ENCODE measurements around the gene XRCC1. TPM values are rescaled to one million over a fixed set of nuclear protein-coding genes. Genes with fewer than 3 reads are reported as not detected.
A peak's percentile ranks its signal among the peaks of the same experiment; 100 is the strongest.

The XRCC1 gene
- total and polyA plus RNA-seq, 9 of the 15 experiments (the other 6 are each of a cell fraction or from before 2014, with no cell fraction given): 1.5 to 36.9 (median 24.9) TPM

- peak; percentile 35; the same call in 1 of the 2 replicates for TF ChIP-seq BCOR (IDR thresholded peaks at IDR 0.05)
- TF ChIP-seq SIX5 (IDR thresholded peaks at IDR 0.05; ENCODE audit: borderline replicate concordance in 1 of 2, insufficient read depth in 1 of 2, low read depth in 1 of 2, low read length in 2 of 2): no peak
- no peak for TF ChIP-seq TEAD4 (IDR thresholded peaks at IDR 0.05; ENCODE audit: low read length)
- TF ChIP-seq TEAD4 (CRISPR knock-in tag; IDR thresholded peaks at IDR 0.05; ENCODE audit: borderline replicate concordance): no peak
- TF ChIP-seq MCM2 (IDR thresholded peaks at IDR 0.05; ENCODE audit: low read depth): no peak
- 0 out of 2 replicates have a peak, but pooled peaks have one; percentile 49 for TF ChIP-seq DMBX1 (CRISPR knock-in tag; IDR thresholded peaks at IDR 0.05; ENCODE audit: borderline replicate concordance)
- no peak for TF ChIP-seq ZNF766 (CRISPR knock-in tag; conservative IDR thresholded peaks at IDR 0.05)
- TF ChIP-seq, protein P1, sequence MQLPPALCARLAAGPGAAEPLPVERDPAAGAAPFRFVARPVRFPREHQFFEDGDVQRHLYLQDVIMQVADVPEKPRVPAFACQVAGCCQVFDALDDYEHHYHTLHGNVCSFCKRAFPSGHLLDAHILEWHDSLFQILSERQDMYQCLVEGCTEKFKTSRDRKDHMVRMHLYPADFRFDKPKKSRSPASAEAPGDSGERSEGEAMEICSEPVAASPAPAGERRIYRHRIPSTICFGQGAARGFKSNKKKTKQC (CRISPR knock-in tag; IDR thresholded peaks at IDR 0.05): 0 out of 2 replicates have a peak, but pooled peaks have one; percentile 48
- TF ChIP-seq KAT2B (IDR thresholded peaks at IDR 0.05; ENCODE audit: low read depth, low read length): no peak
- no peak for TF ChIP-seq ZNF76 (CRISPR knock-in tag; IDR thresholded peaks at IDR 0.05; ENCODE audit: borderline replicate concordance)
- no peak for TF ChIP-seq NFE2 (IDR thresholded peaks at IDR 0.05; ENCODE audit: low read depth)
- no peak for TF ChIP-seq EWSR1 (IDR thresholded peaks at IDR 0.05; ENCODE audit: borderline replicate concordance, low read depth, partially characterized antibody)
- no peak for TF ChIP-seq ESRRB (CRISPR knock-in tag; IDR thresholded peaks at IDR 0.05; ENCODE audit: borderline replicate concordance)
- TF ChIP-seq HMGN3 (IDR thresholded peaks at IDR 0.05; ENCODE audit: borderline replicate concordance, extremely low read depth, insufficient read length, low read depth, low read length): no peak
- no peak for TF ChIP-seq BRD9 (IDR thresholded peaks at IDR 0.05; ENCODE audit: low read depth, partially characterized antibody)
- no peak for TF ChIP-seq CAMTA2 (CRISPR knock-in tag; conservative IDR thresholded peaks at IDR 0.05)
- no peak for TF ChIP-seq MIER1 (IDR thresholded peaks at IDR 0.05; ENCODE audit: low read depth)
- no peak for TF ChIP-seq CEBPG (CRISPR knock-in tag; IDR thresholded peaks at IDR 0.05)
- no peak for TF ChIP-seq CEBPG (tag; conservative IDR thresholded peaks at IDR 0.05 in 1 of 2, IDR thresholded peaks at IDR 0.05 in 1 of 2)
- TF ChIP-seq FOXA1 (IDR thresholded peaks at IDR 0.05; ENCODE audit: borderline replicate concordance): no peak
- no peak for TF ChIP-seq SMAD2 (IDR thresholded peaks at IDR 0.05; ENCODE audit: low read depth, low read length)
- TF ChIP-seq OTX1 (CRISPR knock-in tag; IDR thresholded peaks at IDR 0.05): no peak
- no peak for TF ChIP-seq NUFIP1 (IDR thresholded peaks at IDR 0.05; ENCODE audit: partially characterized antibody)
- TF ChIP-seq ATF7 (IDR thresholded peaks at IDR 0.05): no peak
- TF ChIP-seq ZNF165 (CRISPR knock-in tag; IDR thresholded peaks at IDR 0.05; ENCODE audit: borderline replicate concordance): 0 out of 2 replicates have a peak, but pooled peaks have one; percentile 10
- no peak for TF ChIP-seq ZNF398 (CRISPR knock-in tag; IDR thresholded peaks at IDR 0.05)
- TF ChIP-seq SIN3B (IDR thresholded peaks at IDR 0.05; ENCODE audit: low read depth): no peak
- TF ChIP-seq PURB (CRISPR knock-in tag; IDR thresholded peaks at IDR 0.05; ENCODE audit: low read depth): no peak
Observed at GRCh38 chr19:43595605-43595998, 20.3 kb upstream of the XRCC1 start (continued).
